Thyroid gland (tissue), 4 donors: ENCODE measurements around the gene GNG7.

ENCODE experiments used
- CTCF ChIP-seq, 6 experiments: fragments of 200-600 bp in 3 of 6; fragments of 450-650 bp in 3 of 6; sonication (generic) in 3 of 6; IDR thresholded peaks; one replicate each; pipeline ENCODE4 v1.5.1; 2016 to 2019; ENCODE audit warnings: antibody characterized with exemption in 6 of 6, mild to moderate bottlenecking in 2 of 6, inconsistent platforms in 1 of 6, moderate library complexity in 1 of 6
- POLR2A ChIP-seq, 2 donors: fragments of 450-650 bp; IDR thresholded peaks; one replicate each; pipeline ENCODE4 v1.6.1; 2017; ENCODE audit warnings: antibody characterized with exemption in 2 of 2, mild to moderate bottlenecking in 2 of 2, moderate library complexity in 1 of 2

DNA sequence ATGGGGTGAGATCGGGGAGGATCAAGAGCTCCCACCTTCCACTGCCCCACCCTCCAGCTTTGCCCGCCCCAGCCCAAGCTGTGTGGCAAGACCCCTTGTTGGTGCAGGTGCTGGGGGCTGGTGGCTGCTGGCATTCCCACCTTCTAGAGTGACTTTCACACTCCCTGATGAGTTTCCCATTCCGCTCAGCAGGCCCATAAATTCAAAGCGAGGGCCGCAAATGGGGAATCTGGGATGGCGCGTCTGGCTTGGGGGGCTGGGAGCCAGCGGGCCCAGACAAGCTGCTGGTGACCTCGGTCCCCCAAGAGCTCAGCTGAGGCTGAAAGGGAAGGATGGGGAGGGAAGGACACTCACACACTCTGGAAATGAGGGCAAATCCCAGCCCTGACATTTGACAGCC is 116.3 kb downstream of the GNG7 start:
- TF ChIP-seq CTCF (IDR thresholded peaks at IDR 0.05) (no peak), POLR2A (IDR thresholded peaks at IDR 0.05) (no peak)
